Nucleus accumbens (tissue), 56 donors: Measurements from ENCODE around the gene NTRK3.
"Not testable (repeated sequence)": the region's sequence is repeated elsewhere in the genome, so short reads cannot be mapped to it uniquely, and the experiment has no call there.

Experiments used
- DNase-seq, 56 donors: peaks; one replicate each; lab custom pipeline; 2025; lab: John Stamatoyannopoulos, UW

NTRK3 gene

DNA sequence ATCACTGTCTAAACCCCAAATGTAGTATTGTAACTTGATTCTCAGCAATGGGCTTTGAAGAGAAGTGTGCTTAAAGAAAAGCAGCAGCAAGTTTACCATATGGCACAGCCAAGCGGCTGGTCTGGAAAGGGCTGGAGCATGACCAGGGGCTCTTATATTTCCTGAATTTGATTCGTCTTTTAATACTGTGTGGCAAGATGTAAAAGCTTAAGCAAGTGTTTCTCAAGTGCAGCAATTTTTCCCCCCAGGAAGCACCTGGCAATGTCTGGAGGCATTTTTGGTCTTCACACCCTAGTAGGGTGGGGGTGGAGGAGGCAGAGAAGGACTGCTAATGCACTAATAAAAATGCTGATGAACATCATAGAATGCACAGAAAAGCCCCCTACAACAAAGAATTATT is 397.9 kb downstream of the NTRK3 start:
- DNase-seq = no peak

DNA sequence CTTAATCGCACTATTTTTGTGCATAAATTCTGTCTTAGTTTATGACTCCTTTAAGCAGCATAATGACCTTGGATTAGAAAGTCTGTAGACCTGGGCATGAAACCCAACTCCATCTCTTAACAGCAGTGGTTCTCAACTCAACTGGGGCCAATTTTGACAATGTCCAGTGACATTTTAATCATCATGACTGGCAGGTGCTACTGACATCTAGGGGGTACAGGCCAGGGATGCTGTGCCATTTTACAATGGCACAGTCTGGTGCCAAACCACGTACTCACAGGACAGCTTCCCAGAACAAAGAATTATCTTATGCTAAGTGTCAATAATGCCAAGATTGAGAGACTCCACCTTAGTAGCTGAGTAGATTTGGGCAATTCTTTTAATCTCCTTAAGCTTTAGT is 405.0 kb downstream of the NTRK3 start:
- DNase-seq = no peak

DNA sequence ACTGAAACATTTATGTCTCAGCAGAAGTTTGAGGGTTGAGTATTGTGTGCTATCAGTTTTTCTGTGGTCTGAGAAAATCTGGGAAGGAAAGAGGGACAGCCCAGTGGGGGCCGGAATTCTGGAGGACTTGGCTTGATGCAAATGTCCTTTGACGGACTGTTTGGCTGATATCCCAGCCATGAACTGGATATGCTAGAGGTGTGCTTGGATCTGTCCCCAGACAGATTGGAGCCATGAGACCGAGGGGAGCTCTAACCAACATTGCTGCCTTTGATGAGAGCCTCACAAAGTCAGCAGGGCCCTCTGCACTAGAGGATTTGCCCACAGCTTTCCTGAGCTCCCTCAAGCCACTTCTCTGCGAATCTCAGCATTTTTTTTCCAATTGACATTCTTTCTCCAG is 405.6 kb downstream of the NTRK3 start:
- DNase-seq = no peak

DNA sequence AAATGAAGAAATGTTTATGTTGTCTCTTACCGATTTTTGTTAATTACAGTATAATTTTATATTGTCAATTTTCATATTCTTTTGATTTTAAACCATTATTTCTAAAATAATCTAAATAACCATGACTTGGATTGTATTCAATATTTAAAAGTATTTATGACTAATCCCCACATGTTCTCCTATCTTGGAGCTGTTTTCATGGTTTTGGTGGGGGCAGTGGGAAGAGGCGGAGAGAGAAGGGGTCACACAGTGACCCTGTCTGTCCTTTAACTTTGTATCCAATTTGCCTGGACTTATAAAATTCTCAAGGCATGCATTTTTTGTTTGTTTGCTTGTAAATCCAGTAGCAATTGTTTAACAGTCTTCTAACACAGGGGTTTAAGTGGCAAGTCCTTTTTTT is 407.4 kb downstream of the NTRK3 start:
- DNase-seq = no peak

DNA sequence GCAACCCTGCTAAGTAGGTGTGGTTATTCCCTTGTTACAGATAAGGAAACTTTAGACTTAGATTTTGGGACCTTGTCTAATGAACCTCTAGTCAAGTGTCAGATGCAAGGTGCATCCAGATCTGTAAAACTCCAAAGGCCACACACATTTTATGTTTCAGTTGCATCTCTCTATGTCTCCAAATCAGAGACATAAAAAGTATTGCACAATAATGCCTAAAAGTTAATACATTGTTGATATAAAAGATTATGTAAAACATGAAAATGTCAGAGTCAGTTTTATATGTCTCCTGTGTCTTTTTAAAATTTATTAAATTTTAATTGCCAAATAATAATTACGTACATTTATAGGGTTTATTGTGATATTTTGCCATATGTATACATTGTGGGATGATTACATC is 408.5 kb downstream of the NTRK3 start:
- no peak for DNase-seq

DNA sequence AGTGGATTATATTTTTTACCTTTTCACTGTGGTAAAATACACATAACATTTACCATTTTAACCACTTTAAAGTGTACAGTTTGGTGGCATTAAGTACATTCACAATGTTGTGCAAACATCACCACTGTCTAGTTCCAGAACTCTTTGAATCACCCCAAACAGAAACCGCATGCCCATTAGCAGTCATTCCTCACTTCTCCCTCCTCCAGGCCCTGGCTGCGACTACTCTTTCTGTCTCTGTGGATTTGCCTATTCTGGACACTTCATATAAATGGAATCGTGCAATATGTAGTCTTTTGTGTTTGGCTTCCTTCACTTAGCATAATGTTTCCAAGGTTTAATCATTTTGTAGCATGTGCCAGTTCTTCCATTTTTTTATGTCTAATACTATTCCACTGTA is 409.8 kb downstream of the NTRK3 start:
- DNase-seq = no peak

DNA sequence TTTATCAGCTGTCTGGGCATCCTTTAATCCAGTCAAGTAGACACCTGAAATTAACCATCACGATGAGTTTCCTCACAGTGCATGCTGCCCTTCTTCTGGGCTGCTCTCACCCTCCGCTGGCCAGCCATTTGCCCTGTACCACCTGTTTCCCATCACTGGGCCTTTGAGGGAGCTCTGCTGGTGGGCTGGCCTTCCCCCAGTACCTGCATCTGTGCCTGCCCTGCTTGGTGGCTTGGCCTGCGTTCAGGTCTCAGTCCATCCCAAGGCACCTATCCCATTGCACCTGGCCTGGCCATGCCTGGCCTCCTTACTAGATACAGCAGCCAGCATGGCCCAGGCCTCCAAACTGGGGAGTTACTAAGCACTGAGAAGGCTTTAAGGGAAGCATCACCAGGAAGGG is 413.2 kb downstream of the NTRK3 start:
- DNase-seq = no peak

DNA sequence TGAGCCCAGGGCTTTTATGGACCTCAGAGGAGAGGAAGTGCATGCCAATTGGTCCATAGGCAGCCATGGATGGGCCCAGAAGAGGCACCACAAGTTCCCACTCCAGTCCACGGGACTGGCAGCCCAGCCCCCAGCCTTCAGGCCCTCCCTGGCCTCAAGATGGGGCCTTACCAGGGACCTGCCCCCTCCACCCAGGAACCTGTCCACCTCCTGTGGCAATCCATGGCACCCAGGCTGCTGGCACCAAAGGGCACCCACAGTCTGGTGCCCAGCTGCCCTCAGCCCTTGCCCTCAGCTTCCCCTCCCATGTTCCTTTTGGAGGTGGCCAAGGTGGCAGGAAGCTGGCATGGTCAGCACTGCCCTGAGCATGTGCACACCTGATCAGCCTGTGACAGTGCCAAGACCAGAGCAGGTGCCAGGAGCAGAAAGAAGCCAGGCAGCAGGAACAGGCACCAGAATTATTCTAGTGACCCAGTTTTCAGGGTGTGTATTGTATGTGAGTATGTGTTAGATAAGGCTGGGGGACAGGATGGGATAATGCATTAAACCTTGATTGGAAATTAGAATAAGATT is 415.0 kb downstream of the NTRK3 start:
- no peak for DNase-seq

DNA sequence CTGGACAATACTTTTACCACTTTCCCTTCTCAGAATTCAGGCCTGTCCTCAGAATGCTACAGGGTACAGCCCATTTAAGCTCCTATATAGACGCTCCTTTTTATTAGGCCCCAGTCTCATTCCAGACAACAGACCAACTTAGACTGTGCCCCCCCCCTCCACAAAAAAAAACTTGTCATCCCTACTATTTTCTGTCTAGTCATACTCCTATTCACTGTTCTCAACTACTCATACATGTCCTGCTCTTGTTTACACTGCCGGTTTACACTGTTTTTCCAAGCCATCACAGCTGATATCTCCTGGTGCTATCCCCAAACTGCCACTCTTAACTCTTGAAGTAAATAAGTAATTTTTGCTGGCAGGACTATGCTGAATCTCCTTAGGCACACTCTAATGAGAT is 420.7 kb downstream of the NTRK3 start:
- DNase-seq = not testable (repeated sequence)

DNA sequence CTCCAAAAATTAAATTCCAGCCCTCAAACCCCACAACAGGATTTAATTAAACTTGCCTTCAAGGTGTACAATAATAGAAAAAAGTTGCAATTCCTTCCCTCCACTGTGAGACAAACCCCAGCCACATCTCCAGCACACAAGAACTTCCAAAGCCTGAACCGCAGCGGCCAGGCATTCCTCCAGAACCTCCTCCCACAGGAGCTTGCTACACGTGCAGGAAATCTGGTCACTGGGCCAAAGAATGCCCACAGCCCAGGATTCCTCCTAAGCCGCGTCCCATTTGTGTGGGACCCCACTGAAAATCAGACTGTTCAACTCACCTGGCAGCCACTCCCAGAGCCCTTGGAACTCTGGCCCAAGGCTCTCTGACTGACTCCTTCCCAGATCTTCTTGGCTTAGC is 423.2 kb downstream of the NTRK3 start:
- DNase-seq = not testable (repeated sequence)

DNA sequence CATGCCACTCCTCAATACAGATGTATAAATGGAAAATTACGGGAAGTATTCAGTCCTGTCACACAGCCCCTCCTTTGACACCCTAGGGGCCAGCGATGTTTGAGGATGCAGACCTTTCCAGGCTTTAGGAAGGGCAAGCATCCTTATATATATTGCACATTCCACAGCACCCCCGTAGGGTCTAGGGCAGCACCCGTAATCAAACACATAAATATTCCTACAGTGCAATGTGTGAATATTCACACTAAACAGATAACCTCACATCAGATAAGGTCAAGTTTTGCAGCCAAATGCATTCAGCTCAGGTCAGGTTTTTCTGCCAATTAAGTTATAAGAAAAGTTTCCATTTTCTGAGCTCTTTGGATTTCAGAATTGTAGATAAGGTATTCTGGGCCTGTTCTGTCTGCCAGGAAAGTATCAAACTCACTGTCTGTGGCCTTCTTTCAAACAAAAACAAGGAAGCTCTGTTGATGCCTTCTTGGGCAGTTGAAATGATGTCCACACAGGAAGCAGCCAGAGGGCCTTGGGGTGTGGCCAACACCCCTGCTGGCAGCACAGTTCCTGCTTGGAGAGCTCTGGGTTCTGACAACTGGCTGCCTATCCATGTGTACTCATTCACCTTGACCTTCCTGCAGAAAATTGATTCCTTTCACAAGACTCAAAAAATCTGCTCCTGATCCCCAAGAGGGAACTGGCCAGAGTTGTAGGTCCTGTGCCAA is 427.0 kb downstream of the NTRK3 start:
- DNase-seq = no peak

DNA sequence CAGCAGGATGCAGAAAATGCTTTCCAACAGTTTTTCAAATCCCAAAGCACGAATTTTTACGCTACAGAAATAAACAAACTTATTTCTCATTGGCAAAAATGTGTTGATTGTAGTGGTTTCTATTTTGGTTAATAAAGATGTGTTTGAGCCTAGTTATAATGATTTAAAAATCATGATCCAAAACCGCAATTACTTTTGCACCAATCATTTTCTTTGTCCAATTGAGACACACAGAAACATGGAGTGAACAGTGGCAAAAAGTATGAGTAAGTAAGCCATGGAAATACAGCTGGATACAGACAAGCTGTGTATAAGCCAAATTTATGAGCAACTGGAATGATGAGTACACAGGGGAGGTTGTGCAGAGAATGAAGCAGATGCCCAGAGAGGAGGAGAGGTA is 427.9 kb downstream of the NTRK3 start:
- no peak for DNase-seq

DNA sequence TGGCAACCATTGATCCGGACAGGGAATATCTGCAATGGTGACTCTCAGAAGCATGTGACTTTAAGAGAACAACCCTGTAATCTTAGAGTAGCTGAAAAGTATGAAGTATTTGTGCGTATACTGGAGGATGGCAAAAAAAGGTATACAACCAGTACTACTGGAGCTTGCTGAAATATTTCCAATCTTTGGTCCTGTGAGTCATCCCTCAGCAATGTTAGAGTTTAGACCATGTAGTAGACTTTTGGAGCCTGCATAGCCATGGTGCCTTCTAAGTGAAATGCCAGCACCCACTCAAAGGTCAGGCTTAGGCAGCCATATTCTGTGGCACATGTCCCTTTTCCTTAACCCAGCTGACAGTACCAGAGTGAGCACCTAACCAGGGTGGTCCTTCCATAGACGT is 429.4 kb downstream of the NTRK3 start:
- no peak for DNase-seq

DNA sequence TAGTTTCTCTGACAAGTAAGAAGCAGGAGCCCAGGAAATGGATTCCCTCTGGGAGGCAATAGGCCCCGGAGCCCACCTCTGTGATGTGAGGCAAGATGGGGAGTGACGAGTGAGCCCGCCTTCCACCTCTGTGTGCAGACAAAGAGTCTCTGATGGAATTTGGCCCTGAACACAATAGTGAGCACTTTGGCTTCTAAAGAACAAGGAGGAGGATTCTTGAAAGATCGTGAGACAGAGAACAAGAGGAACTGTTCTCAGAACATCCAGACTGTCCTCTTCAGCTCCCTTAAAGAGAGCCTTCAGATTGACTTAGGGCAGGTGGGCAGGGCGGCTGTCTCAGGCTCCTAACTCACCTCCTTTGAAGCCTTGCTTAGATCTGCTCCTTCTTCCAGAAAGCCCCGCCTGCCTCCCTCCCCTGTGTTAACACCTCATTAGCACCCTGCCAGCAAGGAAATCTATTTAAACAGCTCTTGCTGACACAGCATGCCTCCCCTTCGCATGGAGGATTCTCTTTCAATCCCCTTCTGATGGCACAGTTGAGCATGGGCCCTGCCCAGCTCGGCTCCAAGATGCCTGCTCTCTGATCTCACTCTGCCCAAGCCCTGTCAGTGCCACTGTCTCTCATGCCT is 430.3 kb downstream of the NTRK3 start:
- DNase-seq = no peak

DNA sequence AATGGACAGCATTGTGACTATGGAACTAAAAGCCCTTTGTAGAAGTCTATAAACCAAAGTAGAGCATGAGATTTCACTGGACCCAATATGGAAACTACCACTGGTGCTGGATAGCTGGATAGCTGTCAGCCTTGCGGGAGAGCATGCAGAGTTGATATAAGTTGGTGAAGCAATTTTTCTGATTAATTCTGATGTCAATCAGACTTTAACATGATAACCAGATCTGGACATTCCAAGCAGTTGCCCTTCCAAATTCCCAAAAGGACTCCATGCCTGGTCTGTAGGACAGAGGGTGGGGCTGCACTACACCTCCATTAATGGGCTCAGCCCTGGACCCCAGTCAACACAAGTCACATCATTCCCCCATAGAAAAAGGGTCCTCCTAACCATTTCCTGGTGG is 437.8 kb downstream of the NTRK3 start:
- DNase-seq = no peak

DNA sequence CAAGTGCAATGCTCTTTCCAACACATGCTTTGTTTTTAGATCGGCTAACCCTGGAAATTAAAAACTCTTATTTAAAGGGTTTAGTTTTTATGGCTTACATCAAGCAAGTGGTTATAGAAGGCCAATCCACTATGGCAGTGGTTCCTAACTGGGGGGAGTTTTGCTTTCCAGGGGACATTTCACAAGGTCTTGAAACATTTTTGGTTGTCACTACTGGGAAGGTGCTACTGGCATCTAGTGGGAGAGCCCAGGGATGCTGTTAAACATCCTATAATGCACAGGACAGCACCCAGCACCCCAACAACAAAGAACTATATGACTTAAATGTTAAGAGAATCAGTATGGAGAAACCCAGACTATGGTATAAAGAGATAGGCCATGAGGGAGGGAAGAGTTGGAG is 439.0 kb downstream of the NTRK3 start:
- DNase-seq = no peak

DNA sequence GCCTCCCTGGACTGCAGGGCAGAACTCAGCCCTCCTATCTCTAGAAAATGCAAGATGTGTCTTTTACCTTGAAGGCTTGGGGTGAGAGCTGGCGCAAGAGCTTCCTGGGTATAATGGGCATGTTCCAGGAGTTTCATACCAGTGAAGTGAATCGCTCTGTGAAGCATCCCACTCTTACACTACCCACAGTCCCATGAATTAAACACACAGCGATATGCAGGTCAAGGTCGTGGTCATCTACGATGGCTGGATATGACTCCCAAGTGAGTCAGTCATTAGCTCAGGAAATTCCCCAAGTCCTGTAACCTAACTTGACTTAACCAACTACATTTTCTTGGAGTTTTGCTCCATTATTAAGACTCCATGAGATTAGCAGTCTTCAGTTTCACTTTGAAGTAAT is 439.7 kb downstream of the NTRK3 start:
- DNase-seq = no peak

DNA sequence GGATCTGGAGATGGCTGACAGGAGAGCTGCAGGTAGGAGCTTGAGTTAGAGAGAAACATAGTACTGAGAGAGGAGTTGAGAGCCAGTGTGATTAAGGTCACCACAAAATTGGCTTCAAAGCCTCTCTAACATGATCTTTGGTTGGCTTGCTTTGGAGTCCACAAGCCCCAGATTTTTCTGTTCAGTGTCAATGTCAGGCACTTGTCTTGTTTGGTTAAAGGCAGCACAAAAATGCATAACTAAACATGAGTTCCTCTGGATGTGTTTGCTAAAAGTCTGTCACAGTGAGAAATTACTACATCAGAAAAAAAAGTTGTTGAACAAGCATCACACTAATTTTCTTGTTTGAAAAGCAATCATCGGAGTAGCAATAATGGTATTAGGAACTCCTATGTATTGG is 440.5 kb downstream of the NTRK3 start:
- DNase-seq = no peak
